Naive thymus-derived CD4-positive, alpha-beta T cell (primary cell): Measurements from ENCODE around the gene CNNM1. TPM values are rescaled to one million over a fixed set of nuclear protein-coding genes. Genes with fewer than 3 reads are reported as not detected.

ENCODE experiments used
- ATAC-seq: fragments of 150-1000 bp; cut with Tn5 transposase; 2 replicates; pipeline ENCODE4 v1.10.0; 2021; ENCODE audit warnings: mild to moderate bottlenecking, moderate library complexity
- CTCF ChIA-PET: fragments of 350-600 bp; sonication (Branson Sonifier 250); formaldehyde crosslinking; loops from one replicate; lab custom pipeline; 2021; ENCODE audit warnings: antibody characterized with exemption; lab: Charles Lee
- POLR2A ChIA-PET: fragments of 350-600 bp; sonication (Branson Sonifier 250); formaldehyde crosslinking; loops from one replicate; lab custom pipeline; 2021; ENCODE audit warnings: antibody characterized with exemption, inconsistent platforms; lab: Charles Lee
- DNase-seq, 9 donors: peaks; one replicate each; pipeline versions ENCODE4 v3.0.0 to v3.0.0-alpha.2; 2020 to 2022; ENCODE audit warnings: mixed read lengths in 1 of 9
- H3K27ac ChIP-seq: one replicate; pipeline ENCODE4 v1.7.0; 2013; ENCODE audit warnings: mild to moderate bottlenecking, low read depth, low read length, moderate library complexity
- H3K27me3 ChIP-seq, 2 donors: one replicate each; pipeline ENCODE4 v1.7.0; 2013; ENCODE audit warnings: low read length in 2 of 2, mild to moderate bottlenecking in 2 of 2, moderate library complexity in 2 of 2; ENCODE audit not compliant: control insufficient read depth in 2 of 2, insufficient read depth in 2 of 2
- H3K36me3 ChIP-seq, 3 experiments: 1 replicate in 2 of 3; 2 replicates in 1 of 3; pipeline ENCODE4 v1.7.0; 2013; ENCODE audit warnings: low read length in 3 of 3, mild to moderate bottlenecking in 3 of 3, moderate library complexity in 1 of 3; ENCODE audit not compliant: insufficient read depth in 3 of 3, control insufficient read depth in 2 of 3
- H3K4me1 ChIP-seq, 2 donors: one replicate each; pipeline ENCODE4 v1.7.0; 2013; ENCODE audit warnings: low read length in 2 of 2, mild to moderate bottlenecking in 2 of 2, moderate library complexity in 1 of 2; ENCODE audit not compliant: control insufficient read depth in 2 of 2, insufficient read depth in 2 of 2
- H3K4me3 ChIP-seq: 2 replicates; pipeline ENCODE4 v1.7.0; 2013; ENCODE audit warnings: mild to moderate bottlenecking, low read length
- H3K9me3 ChIP-seq, 3 experiments: 1 replicate in 2 of 3; 2 replicates in 1 of 3; pipeline ENCODE4 v1.7.0; 2013; ENCODE audit warnings: low read length in 3 of 3; ENCODE audit not compliant: control insufficient read depth in 2 of 3
- H3K27ac Mint-ChIP-seq, 9 donors: one replicate each; pipeline ENCODE4 v1.8.0; 2020 to 2022; ENCODE audit warnings: mixed read lengths in 9 of 9, mild to moderate bottlenecking in 8 of 9, moderate library complexity in 5 of 9, inconsistent platforms in 2 of 9
- H3K27me3 Mint-ChIP-seq, 5 donors: one replicate each; pipeline ENCODE4 v1.8.0; 2021 to 2022; ENCODE audit warnings: mixed read lengths in 5 of 5, mild to moderate bottlenecking in 1 of 5
- H3K36me3 Mint-ChIP-seq, 5 donors: one replicate each; pipeline ENCODE4 v1.8.0; 2020 to 2022; ENCODE audit warnings: mixed read lengths in 5 of 5, mild to moderate bottlenecking in 3 of 5, inconsistent platforms in 1 of 5
- H3K4me1 Mint-ChIP-seq, 7 donors: one replicate each; pipeline ENCODE4 v1.8.0; 2020 to 2022; ENCODE audit warnings: mixed read lengths in 7 of 7, mild to moderate bottlenecking in 3 of 7, inconsistent platforms in 1 of 7
- H3K4me3 Mint-ChIP-seq, 10 donors: one replicate each; pipeline ENCODE4 v1.8.0; 2020 to 2022; ENCODE audit warnings: mild to moderate bottlenecking in 10 of 10, mixed read lengths in 10 of 10, moderate library complexity in 6 of 10, inconsistent platforms in 2 of 10
- H3K9me3 Mint-ChIP-seq, 11 donors: one replicate each; pipeline ENCODE4 v1.8.0; 2020 to 2022; ENCODE audit warnings: mixed read lengths in 11 of 11, mild to moderate bottlenecking in 4 of 11, inconsistent platforms in 1 of 11, moderate library complexity in 1 of 11
- intact Hi-C, 2 donors: fragments of 100-400 bp; cut with micrococcal nuclease; formaldehyde crosslinking; loops; one replicate each; pipeline ENCODE4 v1.15.1; 2023
- polyA plus RNA-seq, 2 donors: library from polyadenylated mRNA; unstranded; fragments of 300-500 nt; fragmentation: Illumina TruSeq; gene quantifications; one replicate each; pipeline ENCODE4 v1.2.3, GENCODE V29; 2021
- total RNA-seq, 6 experiments: library from RNA in 5 of 6; stranded (reverse) in 5 of 6; gene quantifications; 1 replicate in 5 of 6; 2 replicates in 1 of 6; pipeline ENCODE4 v1.2.3 and lab custom pipeline; 2021 to 2026

The CNNM1 gene
- total and polyA plus RNA-seq, 7 experiments from 2014 or later: 0.12 to 1.9 (median 0.30) TPM

GRCh38 chr10:99297033-99297432 lies 32.1 kb upstream of the CNNM1 start:
- H3K9me3 Mint-ChIP-seq: no peaks in the 10 kb centered on the region
- no peak overlapping the region for H3K27ac Mint-ChIP-seq
- POLR2A ChIA-PET: no interaction called here
- ATAC-seq (no peak), DNase-seq (no peak)
- H3K27me3 Mint-ChIP-seq: peaks cover 6 to 13% (median 7%) of the 10 kb centered on the region in 5 donors
- Histone ChIP-seq H3K4me1 (no peaks in the 10 kb centered on the region), H3K27ac (no peak overlapping the region), H3K9me3 (no peaks in the 10 kb centered on the region), H3K36me3 (no peaks in the 10 kb centered on the region), H3K4me3 (no peak overlapping the region), H3K27me3 (no peaks in the 10 kb centered on the region)
- peaks cover 0 to 1% (median 0%) of the 10 kb centered on the region in 7 donors for H3K4me1 Mint-ChIP-seq
- H3K36me3 Mint-ChIP-seq: no peaks in the 10 kb centered on the region
- H3K4me3 Mint-ChIP-seq: no peak overlapping the region
- CTCF ChIA-PET: no interaction called here
- intact Hi-C loops: no loop called here

- Histone ChIP-seq H3K9me3 (peaks cover 0 to 4% (median 0%) of the 10 kb centered on the region in 3 experiments), H3K4me1 (no peaks in the 10 kb centered on the region), H3K4me3 (no peak overlapping the region), H3K27ac (no peak overlapping the region), H3K27me3 (no peaks in the 10 kb centered on the region), H3K36me3 (no peaks in the 10 kb centered on the region)
- Mint-ChIP-seq H3K4me3 (no peak overlapping the region), H3K27me3 (peaks cover 11 to 33% (median 20%) of the 10 kb centered on the region in 5 donors), H3K36me3 (peaks cover 0 to 4% (median 0%) of the 10 kb centered on the region in 5 donors), H3K9me3 (peaks cover 0 to 22% (median 6%) of the 10 kb centered on the region in 11 donors), H3K4me1 (no peaks in the 10 kb centered on the region), H3K27ac (no peak overlapping the region)
- ATAC-seq (no peak), DNase-seq (no peak)
- POLR2A ChIA-PET: no interaction called here
- CTCF ChIA-PET: interaction anchor here (0.7 kb wide), 1 partner anchor 17 kb away, joined by 4 read pairs; no protein-coding TSS in a partner anchor
- intact Hi-C loops: no loop called here
Measured at GRCh38 chr10:99303899-99304861, 25.0 kb upstream of the CNNM1 start.

- H3K36me3 Mint-ChIP-seq: peaks cover 0 to 4% (median 0%) of the 10 kb centered on the region in 5 donors
- Histone ChIP-seq H3K4me1 (no peaks in the 10 kb centered on the region), H3K4me3 (no peak overlapping the region), H3K27me3 (no peaks in the 10 kb centered on the region), H3K36me3 (no peaks in the 10 kb centered on the region), H3K27ac (no peak overlapping the region), H3K9me3 (peaks cover 0 to 4% (median 0%) of the 10 kb centered on the region in 3 experiments)
- H3K9me3 Mint-ChIP-seq: peaks cover 0 to 27% (median 10%) of the 10 kb centered on the region in 11 donors
- ATAC-seq (no peak), DNase-seq (no peak)
- POLR2A ChIA-PET: no interaction called here
- peaks cover 11 to 29% (median 15%) of the 10 kb centered on the region in 5 donors for H3K27me3 Mint-ChIP-seq
- no peak overlapping the region for H3K4me3 Mint-ChIP-seq
- intact Hi-C loops: no loop called here
- CTCF ChIA-PET: no interaction called here
- H3K4me1 Mint-ChIP-seq: no peaks in the 10 kb centered on the region
- H3K27ac Mint-ChIP-seq: no peak overlapping the region
Measured at GRCh38 chr10:99304862-99305229, 24.3 kb upstream of the CNNM1 start.

GRCh38 chr10:99312501-99312900 lies 16.7 kb upstream of the CNNM1 start:
- Histone ChIP-seq H3K9me3 (peaks cover 0 to 4% (median 0%) of the 10 kb centered on the region in 3 experiments), H3K4me1 (no peaks in the 10 kb centered on the region), H3K36me3 (no peaks in the 10 kb centered on the region), H3K27me3 (no peaks in the 10 kb centered on the region), H3K4me3 (no peak overlapping the region), H3K27ac (no peak overlapping the region)
- Mint-ChIP-seq H3K27me3 (peaks cover 0 to 12% (median 0%) of the 10 kb centered on the region in 5 donors), H3K36me3 (peaks cover 0 to 2% (median 0%) of the 10 kb centered on the region in 5 donors), H3K9me3 (peaks cover 0 to 30% (median 13%) of the 10 kb centered on the region in 11 donors), H3K27ac (no peak overlapping the region), H3K4me1 (no peaks in the 10 kb centered on the region), H3K4me3 (no peak overlapping the region)
- DNase-seq (no peak), ATAC-seq (no peak)
- intact Hi-C loops: no loop called here
- POLR2A ChIA-PET: no interaction called here
- CTCF ChIA-PET: no interaction called here

- no peak overlapping the region for H3K4me3 Mint-ChIP-seq
- ChIA-PET POLR2A (no interaction called here), CTCF (no interaction called here)
- Histone ChIP-seq H3K9me3 (no peaks in the 10 kb centered on the region), H3K4me1 (no peaks in the 10 kb centered on the region), H3K4me3 (no peak overlapping the region), H3K36me3 (no peaks in the 10 kb centered on the region), H3K27ac (no peak overlapping the region), H3K27me3 (no peaks in the 10 kb centered on the region)
- ATAC-seq (no peak), DNase-seq (no peak)
- no peaks in the 10 kb centered on the region for H3K36me3 Mint-ChIP-seq
- intact Hi-C loops: no loop called here
- peaks cover 0 to 2% (median 0%) of the 10 kb centered on the region in 11 donors for H3K9me3 Mint-ChIP-seq
- H3K27me3 Mint-ChIP-seq: peaks cover 3 to 24% (median 5%) of the 10 kb centered on the region in 5 donors
- H3K27ac Mint-ChIP-seq: no peak overlapping the region
- no peaks in the 10 kb centered on the region for H3K4me1 Mint-ChIP-seq
Measured at GRCh38 chr10:99315853-99316252, 13.3 kb upstream of the CNNM1 start.

- Histone ChIP-seq H3K9me3 (no peaks in the 10 kb centered on the region), H3K27me3 (no peaks in the 10 kb centered on the region), H3K36me3 (no peaks in the 10 kb centered on the region), H3K4me3 (no peak overlapping the region), H3K27ac (no peak overlapping the region), H3K4me1 (no peaks in the 10 kb centered on the region)
- Mint-ChIP-seq H3K27ac (no peak overlapping the region), H3K36me3 (no peaks in the 10 kb centered on the region), H3K4me3 (no peak overlapping the region), H3K4me1 (no peaks in the 10 kb centered on the region), H3K9me3 (peaks cover 0 to 2% (median 0%) of the 10 kb centered on the region in 11 donors), H3K27me3 (peaks cover 4 to 27% (median 8%) of the 10 kb centered on the region in 5 donors)
- POLR2A ChIA-PET: no interaction called here
- ATAC-seq (no peak), DNase-seq (no peak)
- intact Hi-C loops: no loop called here
- CTCF ChIA-PET: no interaction called here
Measured at GRCh38 chr10:99316374-99316773, 12.8 kb upstream of the CNNM1 start.
